Gastroesophageal sphincter (tissue), 3 donors: Measurements from ENCODE around the gene INTU.

ENCODE experiments used
- CTCF ChIP-seq, 4 experiments: fragments of 200-600 bp in 2 of 4; fragments of 450-650 bp in 2 of 4; sonication (generic) in 1 of 4; IDR thresholded peaks; one replicate each; pipeline ENCODE4 v1.5.1; 2017 to 2019; ENCODE audit warnings: antibody characterized with exemption in 4 of 4, mild to moderate bottlenecking in 2 of 4, moderate library complexity in 2 of 4
- EP300 ChIP-seq: sonication (generic); formaldehyde crosslinking; IDR thresholded peaks from one replicate; pipeline ENCODE4 v1.6.1; 2017; ENCODE audit warnings: antibody characterized with exemption, mild to moderate bottlenecking
- POLR2A ChIP-seq, 2 donors: fragments of 450-650 bp; IDR thresholded peaks; one replicate each; pipeline ENCODE4 v1.6.1; 2017; ENCODE audit warnings: antibody characterized with exemption in 2 of 2, mild to moderate bottlenecking in 2 of 2, moderate library complexity in 1 of 2
- POLR2AphosphoS5 ChIP-seq: sonication (generic); formaldehyde crosslinking; IDR thresholded peaks from one replicate; pipeline ENCODE4 v1.6.1; 2017; ENCODE audit warnings: antibody characterized with exemption

GRCh38 chr4:127709456-127709855 lies 76.7 kb downstream of the INTU start:
- no peak for TF ChIP-seq CTCF (IDR thresholded peaks at IDR 0.05)
- no peak for TF ChIP-seq POLR2AphosphoS5
- no peak for TF ChIP-seq POLR2A (IDR thresholded peaks at IDR 0.05)
- TF ChIP-seq EP300 = no peak
